Upper lobe of left lung (tissue), 6 donors: ENCODE data around the gene PRDM11. TPM values are rescaled to one million over a fixed set of nuclear protein-coding genes. Genes with fewer than 3 reads are reported as not detected.

Experiments
- ATAC-seq, 2 donors: fragments of 200-7000 bp; cut with Tn5 transposase; one replicate each; pipeline ENCODE4 v1.9.1; 2022; ENCODE audit warnings: mild to moderate bottlenecking in 2 of 2, moderate library complexity in 2 of 2; ENCODE audit not compliant: low FRiP score in 2 of 2
- DNase-seq, 2 donors: peaks; one replicate each; pipeline ENCODE4 v3.0.0-alpha.2; 2019 to 2020
- H3K27ac ChIP-seq, 4 donors: fragments of 200-600 bp; sonication (generic); one replicate each; pipeline ENCODE4 v1.5.1; 2016 to 2019
- H3K27me3 ChIP-seq, 4 donors: fragments of 200-600 bp; sonication (generic); one replicate each; pipeline ENCODE4 v1.5.1; 2017 to 2019
- H3K36me3 ChIP-seq, 4 donors: fragments of 200-600 bp; sonication (generic); one replicate each; pipeline ENCODE4 v1.5.1; 2016 to 2019
- H3K4me1 ChIP-seq, 4 donors: fragments of 200-600 bp; sonication (generic); one replicate each; pipeline ENCODE4 v1.5.1; 2018 to 2019
- H3K4me3 ChIP-seq, 4 donors: fragments of 200-600 bp; sonication (generic); one replicate each; pipeline ENCODE4 v1.5.1; 2017 to 2019; ENCODE audit warnings: mild to moderate bottlenecking in 2 of 4, moderate library complexity in 1 of 4
- H3K9me3 ChIP-seq, 4 donors: fragments of 200-600 bp; sonication (generic); one replicate each; pipeline ENCODE4 v1.5.1; 2018 to 2019
- EP300 ChIP-seq, 4 donors: sonication (generic); formaldehyde crosslinking; IDR thresholded peaks; one replicate each; pipeline ENCODE4 v1.5.1; 2017; ENCODE audit warnings: antibody characterized with exemption in 4 of 4, control low read depth in 2 of 4
- POLR2A ChIP-seq, 4 donors: fragments of 450-650 bp; IDR thresholded peaks; one replicate each; pipeline ENCODE4 v1.5.1; 2016 to 2017; ENCODE audit warnings: antibody characterized with exemption in 4 of 4, mild to moderate bottlenecking in 2 of 4
- POLR2AphosphoS5 ChIP-seq, 2 donors: sonication (generic); formaldehyde crosslinking; IDR thresholded peaks; one replicate each; pipeline ENCODE4 v1.5.1; 2017; ENCODE audit warnings: antibody characterized with exemption in 2 of 2
- WGBS, 2 donors: methylation state at CpG; one replicate each; pipeline ENCODE4 v1.1.5; 2017 to 2018; 5-methylcytosine and 5-hydroxymethylcytosine counted together
- total RNA-seq, 6 donors: library from RNA; depleted of rRNA in 4 of 6; stranded (reverse); fragments of >200 nt in 4 of 6; gene quantifications; one replicate each; pipeline versions ENCODE4 v1.1.0 to v1.2.1, GENCODE V29; 2016 to 2021
- TF ChIP-seq, protein P1 (sequence below), 6 experiments: fragments of 450-650 bp in 4 of 6; fragments of 200-600 bp in 2 of 6; sonication (generic) in 2 of 6; IDR thresholded peaks; one replicate each; pipeline ENCODE4 v1.5.1; 2016 to 2019; ENCODE audit warnings: antibody characterized with exemption in 6 of 6
- donor health status: DM: no; HTN: no; CAD: no; lungs with moderate emphysema.
- donor health status: DM: no; HTN: yes; CAD: no; lungs with severe emphysema.

The PRDM11 gene
- total RNA-seq, 6 donors from 2014 or later = 12.7 to 21.1 (median 16.0) TPM

DNA sequence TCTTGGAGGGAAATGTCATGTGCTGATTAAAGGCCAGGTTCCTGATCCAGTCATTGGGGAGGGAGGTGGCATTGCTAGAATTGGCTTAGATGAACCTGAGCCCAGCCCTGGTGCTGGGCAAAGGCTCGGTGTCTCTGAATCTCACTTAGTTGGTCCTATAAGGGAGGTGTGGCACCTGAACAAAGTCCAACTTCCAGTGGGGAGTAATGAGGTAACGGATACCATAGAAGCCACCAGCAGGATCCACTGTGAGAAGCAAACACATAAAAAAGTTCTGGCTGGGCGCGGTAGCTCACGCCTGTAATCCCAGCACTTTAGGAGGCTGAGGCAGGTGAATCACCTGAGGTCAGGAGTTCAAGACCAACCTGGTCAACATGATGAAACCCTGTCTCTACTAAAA, 26.6 kb downstream of the PRDM11 start:
- no peaks in the 10 kb centered on the region for H3K36me3 ChIP-seq
- no peak overlapping the region for H3K27ac ChIP-seq
- DNase-seq (no peak), ATAC-seq (no peak)
- peaks cover 0 to 31% (median 8%) of the 10 kb centered on the region in 4 donors for H3K4me1 ChIP-seq
- TF ChIP-seq, protein P1, sequence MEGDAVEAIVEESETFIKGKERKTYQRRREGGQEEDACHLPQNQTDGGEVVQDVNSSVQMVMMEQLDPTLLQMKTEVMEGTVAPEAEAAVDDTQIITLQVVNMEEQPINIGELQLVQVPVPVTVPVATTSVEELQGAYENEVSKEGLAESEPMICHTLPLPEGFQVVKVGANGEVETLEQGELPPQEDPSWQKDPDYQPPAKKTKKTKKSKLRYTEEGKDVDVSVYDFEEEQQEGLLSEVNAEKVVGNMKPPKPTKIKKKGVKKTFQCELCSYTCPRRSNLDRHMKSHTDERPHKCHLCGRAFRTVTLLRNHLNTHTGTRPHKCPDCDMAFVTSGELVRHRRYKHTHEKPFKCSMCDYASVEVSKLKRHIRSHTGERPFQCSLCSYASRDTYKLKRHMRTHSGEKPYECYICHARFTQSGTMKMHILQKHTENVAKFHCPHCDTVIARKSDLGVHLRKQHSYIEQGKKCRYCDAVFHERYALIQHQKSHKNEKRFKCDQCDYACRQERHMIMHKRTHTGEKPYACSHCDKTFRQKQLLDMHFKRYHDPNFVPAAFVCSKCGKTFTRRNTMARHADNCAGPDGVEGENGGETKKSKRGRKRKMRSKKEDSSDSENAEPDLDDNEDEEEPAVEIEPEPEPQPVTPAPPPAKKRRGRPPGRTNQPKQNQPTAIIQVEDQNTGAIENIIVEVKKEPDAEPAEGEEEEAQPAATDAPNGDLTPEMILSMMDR (IDR thresholded peaks at IDR 0.05) = no peak
- no peak for TF ChIP-seq EP300 (IDR thresholded peaks at IDR 0.05)
- no peak for TF ChIP-seq POLR2A (IDR thresholded peaks at IDR 0.05)
- no peak for TF ChIP-seq POLR2AphosphoS5 (IDR thresholded peaks at IDR 0.05)
- H3K4me3 ChIP-seq = no peak overlapping the region
- no peaks in the 10 kb centered on the region for H3K9me3 ChIP-seq
- no peaks in the 10 kb centered on the region for H3K27me3 ChIP-seq
- WGBS, 2 donors = 94 to 100% methylated on average over 5 of the region's 5 CpGs

DNA sequence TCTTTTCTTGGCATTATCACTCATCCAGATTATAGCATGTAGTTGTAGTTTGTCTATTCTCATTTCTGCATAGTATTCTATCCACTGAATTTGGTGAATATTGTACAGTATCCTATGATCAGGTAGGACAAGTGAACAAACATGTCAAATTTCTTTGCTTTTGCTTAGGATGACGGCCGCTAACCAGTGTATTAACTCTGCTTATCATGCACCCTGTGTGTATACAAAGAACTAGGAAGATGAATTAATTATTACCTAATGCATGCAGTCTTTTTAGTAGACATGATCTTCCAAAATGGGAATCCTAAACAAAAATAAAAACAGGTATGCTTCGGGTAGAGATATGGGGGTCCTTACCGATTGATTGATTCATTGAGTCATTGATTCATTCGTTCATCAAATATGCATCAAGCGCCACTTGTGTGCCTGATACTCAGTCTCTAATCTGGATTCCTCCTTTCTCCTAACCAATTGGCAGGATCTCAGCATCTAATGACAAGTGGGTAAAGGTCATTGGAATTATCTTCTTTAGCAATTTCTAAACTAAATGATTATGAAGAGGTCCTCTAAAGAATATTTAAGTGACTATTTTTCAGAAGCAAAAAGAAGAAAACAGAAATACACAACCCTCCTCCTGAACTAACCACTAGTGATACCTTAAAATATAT, 27.9 kb downstream of the PRDM11 start:
- Histone ChIP-seq H3K27me3 (no peaks in the 10 kb centered on the region), H3K27ac (no peak overlapping the region), H3K9me3 (no peaks in the 10 kb centered on the region), H3K4me3 (no peak overlapping the region), H3K36me3 (no peaks in the 10 kb centered on the region), H3K4me1 (peaks cover 0 to 20% (median 5%) of the 10 kb centered on the region in 4 donors)
- WGBS, 2 donors = 93 to 95% methylated on average over 6 of the region's 6 CpGs
- ATAC-seq (no peak), DNase-seq (no peak)
- TF ChIP-seq POLR2AphosphoS5 (IDR thresholded peaks at IDR 0.05) (no peak), EP300 (IDR thresholded peaks at IDR 0.05) (no peak), POLR2A (IDR thresholded peaks at IDR 0.05) (no peak)
- TF ChIP-seq, protein P1 (IDR thresholded peaks at IDR 0.05) = no peak

DNA sequence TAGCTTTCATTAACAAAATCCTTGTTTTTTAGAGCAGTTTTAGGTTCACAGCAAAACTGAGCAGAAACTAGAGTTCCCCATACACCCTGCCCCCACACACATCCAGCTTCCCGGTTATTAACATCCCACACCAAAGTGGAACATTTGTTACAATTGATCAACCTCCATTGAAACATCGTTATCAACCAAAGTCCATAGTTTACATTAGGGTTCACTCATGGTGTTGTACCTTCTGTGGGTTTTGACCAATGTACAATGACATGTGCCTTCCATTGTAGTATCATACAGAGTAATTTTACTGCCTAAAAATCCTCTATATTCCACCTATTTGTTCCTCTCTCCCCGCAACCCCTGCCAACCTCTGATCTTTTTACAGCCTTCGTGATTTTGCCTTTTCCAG, 28.5 kb downstream of the PRDM11 start:
- ATAC-seq (no peak), DNase-seq (no peak)
- Histone ChIP-seq H3K4me1 (peaks cover 5 to 20% (median 8%) of the 10 kb centered on the region in 4 donors), H3K9me3 (no peaks in the 10 kb centered on the region), H3K36me3 (no peaks in the 10 kb centered on the region), H3K27ac (no peak overlapping the region), H3K4me3 (no peak overlapping the region), H3K27me3 (no peaks in the 10 kb centered on the region)
- TF ChIP-seq POLR2A (IDR thresholded peaks at IDR 0.05) (no peak), EP300 (IDR thresholded peaks at IDR 0.05) (no peak), POLR2AphosphoS5 (IDR thresholded peaks at IDR 0.05) (no peak)
- TF ChIP-seq, protein P1 (IDR thresholded peaks at IDR 0.05) = no peak
- WGBS, 2 donors = 96 to 97% methylated on average over 4 of the region's 4 CpGs

DNA sequence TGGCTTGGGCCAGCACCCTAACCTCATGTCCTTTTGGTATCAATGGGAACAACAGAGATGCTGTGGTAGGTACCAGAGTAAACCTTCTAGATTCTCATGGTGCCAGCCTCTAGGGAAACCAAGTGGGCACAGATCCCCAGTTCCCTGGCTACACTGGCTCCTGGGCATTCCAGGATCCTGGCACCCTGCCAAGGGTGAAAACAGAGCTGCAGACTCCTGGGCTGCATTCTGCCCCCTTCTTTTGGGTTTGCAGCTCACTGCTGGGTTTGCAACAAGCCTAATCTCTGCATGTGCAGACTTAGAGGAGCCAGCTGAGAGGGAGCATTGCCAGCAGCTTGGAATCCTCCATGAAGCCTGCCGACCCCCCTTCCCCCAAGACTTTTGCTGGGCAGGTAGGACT, 30.6 kb downstream of the PRDM11 start:
- no peaks in the 10 kb centered on the region for H3K9me3 ChIP-seq
- WGBS, 2 donors = 70% methylated on average over 1 of the region's 1 CpG; no CpG with 5 or more reads in 1 of the 2 donors
- TF ChIP-seq, protein P1 (IDR thresholded peaks at IDR 0.05) = no peak
- TF ChIP-seq EP300 (IDR thresholded peaks at IDR 0.05) (no peak), POLR2A (IDR thresholded peaks at IDR 0.05) (no peak), POLR2AphosphoS5 (IDR thresholded peaks at IDR 0.05) (no peak)
- peaks cover 12 to 30% (median 17%) of the 10 kb centered on the region in 4 donors for H3K4me1 ChIP-seq
- ATAC-seq = no peak
- H3K36me3 ChIP-seq = no peaks in the 10 kb centered on the region
- H3K4me3 ChIP-seq = no peak overlapping the region
- no peak overlapping the region for H3K27ac ChIP-seq
- peaks cover 0 to 4% (median 0%) of the 10 kb centered on the region in 4 donors for H3K27me3 ChIP-seq
- no peak for DNase-seq

DNA sequence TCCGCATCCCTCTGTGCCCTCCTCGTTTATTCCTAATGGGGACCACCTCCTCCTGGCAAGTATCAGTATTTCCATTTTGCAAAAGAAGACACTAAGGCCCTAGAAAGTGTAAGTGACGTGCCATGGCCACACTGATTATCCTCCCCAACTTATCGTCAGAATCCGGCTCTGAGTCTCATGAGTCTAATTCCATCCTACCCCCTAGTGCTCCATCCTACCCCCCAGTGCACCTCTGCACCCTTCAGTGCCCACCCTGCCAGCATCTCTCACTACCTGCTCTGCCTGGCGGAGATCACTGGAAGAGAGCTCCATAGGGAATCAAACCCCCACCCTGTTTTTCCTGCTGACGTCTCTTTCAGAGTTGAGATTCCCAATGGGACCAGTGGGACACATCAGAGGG, 31.8 kb downstream of the PRDM11 start:
- WGBS, 2 donors = 88 to 89% methylated on average over 7 of the region's 7 CpGs

More for the DNA sequence above, 31.8 kb downstream of the PRDM11 start:
- Histone ChIP-seq H3K27me3 (peaks cover 0 to 4% (median 0%) of the 10 kb centered on the region in 4 donors), H3K27ac (no peak overlapping the region), H3K36me3 (peaks cover 0 to 9% (median 0%) of the 10 kb centered on the region in 4 donors), H3K4me3 (no peak overlapping the region), H3K9me3 (no peaks in the 10 kb centered on the region), H3K4me1 (peaks cover 18 to 37% (median 22%) of the 10 kb centered on the region in 4 donors)
- ATAC-seq (no peak), DNase-seq (no peak)
- TF ChIP-seq POLR2A (IDR thresholded peaks at IDR 0.05) (no peak), POLR2AphosphoS5 (IDR thresholded peaks at IDR 0.05) (no peak), EP300 (IDR thresholded peaks at IDR 0.05) (no peak)
- TF ChIP-seq, protein P1 (IDR thresholded peaks at IDR 0.05) = no peak
